NCI-H774 (cell line): ENCODE results near the gene MTRR.

ENCODE experiments used
- DNase-seq: peaks from one replicate; lab custom pipeline; 2025; lab: John Stamatoyannopoulos, UW

MTRR gene

GRCh38 chr5:7868773-7869473 lies at the start of gene MTRR, which contains the start of gene FASTKD3:
Gene MTRR (plus strand): TSS chr5:7869148. CDS start chr5:7870795, 1,647 bp downstream.
Gene FASTKD3 (minus strand): TSS chr5:7869031. CDS start chr5:7868083, 948 bp downstream.
- DNase-seq = peak; percentile 97

DNA sequence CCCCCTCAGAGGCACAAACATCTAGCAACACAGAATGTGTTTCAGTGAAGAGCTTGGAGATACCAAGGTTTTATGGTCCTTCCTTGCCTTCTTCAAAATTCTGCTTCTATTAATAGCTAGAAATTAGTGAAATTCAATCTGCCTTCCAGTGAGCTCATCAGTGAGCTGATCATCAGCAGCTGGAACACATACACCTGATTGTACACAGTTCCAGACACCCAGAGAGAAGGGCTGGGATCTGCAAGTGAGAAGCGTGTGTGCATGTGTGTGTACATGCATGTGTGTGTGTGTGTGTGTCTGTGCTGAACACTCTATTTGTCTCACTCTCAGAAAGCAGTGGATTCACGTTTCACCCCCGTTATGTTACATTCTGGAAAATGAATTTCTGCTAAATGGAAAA lies 46.5 kb upstream of the MTRR start:
- DNase-seq = no peak

DNA sequence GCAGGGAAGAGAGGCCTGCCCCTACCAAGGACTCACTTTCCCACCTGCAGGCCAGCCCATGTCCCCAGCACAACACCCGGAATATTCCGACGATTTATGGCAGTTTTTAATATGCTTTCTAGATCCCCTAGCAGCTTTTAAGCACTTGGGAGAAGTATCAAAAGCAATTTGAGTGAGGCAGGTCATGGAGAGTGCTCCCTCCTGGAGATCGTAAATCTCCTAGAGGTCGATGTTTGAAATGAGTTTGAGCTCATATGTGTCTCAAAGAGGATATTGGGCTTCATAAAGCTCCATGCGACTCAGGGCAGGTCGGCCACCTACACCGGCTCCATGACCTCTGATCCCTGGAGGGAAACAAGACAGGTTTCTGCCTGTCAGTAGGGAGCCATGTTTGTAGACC lies 45.4 kb upstream of the MTRR start:
- no peak for DNase-seq

DNA sequence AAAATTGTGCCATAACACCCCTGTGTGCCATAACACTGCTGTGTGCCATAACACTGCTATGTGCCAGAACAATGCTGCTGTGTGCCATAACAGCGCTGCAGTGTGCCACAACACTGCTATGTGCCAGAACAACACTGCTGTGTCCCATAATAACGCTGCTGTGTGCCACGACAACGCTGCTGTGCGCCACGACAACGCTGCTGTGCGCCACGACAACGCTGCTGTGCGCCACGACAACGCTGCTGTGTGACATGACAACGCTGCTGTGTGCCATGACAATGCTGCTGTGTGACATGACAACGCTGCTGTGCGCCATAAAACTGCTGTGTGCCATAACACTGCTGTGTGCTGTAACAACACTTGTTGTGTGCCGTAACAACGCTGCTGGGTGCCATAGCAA lies 44.0 kb upstream of the MTRR start:
- no peak for DNase-seq

- no peak for DNase-seq
Measured at GRCh38 chr5:7825630-7826029, 43.3 kb upstream of the MTRR start.

DNA sequence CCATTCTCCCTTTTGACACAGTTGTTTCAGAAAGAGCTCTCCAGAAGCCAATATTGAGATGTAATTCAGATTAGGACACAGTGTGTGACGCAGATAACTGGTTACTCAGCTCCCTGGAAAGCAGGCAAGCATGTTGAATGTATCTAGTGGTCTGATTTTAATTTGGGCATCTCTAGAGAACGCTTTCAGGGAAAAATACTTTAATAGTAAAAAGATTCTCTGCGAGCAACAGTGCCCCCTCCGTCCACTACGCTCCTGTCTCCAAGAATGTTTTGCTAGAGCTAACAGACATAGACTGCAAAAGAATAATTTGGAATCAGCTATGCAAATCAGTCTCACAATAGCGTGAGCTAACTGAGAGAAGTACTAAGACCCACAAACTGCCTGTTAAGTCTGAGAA lies 41.3 kb upstream of the MTRR start:
- DNase-seq = no peak

GRCh38 chr5:7828269-7828668 lies 40.7 kb upstream of the MTRR start:
- peak; percentile 49 for DNase-seq

DNA sequence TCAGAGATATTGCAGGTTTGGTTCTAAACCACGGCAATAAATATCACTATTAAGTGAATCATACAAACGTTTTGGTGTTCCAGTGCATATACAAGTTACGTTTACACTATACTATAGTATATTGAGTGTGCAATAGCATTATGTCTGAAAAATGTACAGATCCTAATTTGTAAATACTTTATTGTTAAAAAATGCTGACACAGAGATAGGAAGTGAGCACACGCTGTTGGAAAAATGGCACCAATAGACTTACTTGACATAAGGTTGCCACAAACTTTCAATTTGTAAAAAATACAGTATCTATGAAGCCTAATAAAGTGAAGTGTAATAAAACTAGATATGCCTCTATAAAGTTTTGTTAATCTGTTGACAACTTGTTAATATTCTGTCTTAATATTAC lies 34.0 kb upstream of the MTRR start:
- DNase-seq = no peak

DNA sequence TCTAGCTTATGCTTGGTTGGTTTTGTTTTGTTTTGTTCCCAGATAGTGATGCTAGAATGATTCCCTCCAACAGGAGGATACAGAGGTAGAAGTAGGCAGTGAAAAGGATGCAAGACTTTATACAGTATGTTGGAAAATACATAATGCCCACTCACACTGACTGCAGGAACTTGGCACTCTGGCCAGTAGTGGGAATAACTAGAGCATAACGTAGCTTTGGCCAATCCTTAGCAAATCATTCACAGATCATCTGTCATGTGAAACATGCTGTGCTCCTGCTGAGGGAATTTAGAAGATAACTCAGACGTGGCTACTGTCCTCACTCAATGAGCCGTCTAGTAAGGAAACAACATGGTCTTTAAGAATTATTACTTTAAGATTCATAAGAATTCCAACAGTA lies 31.5 kb upstream of the MTRR start:
- DNase-seq = no peak

DNA sequence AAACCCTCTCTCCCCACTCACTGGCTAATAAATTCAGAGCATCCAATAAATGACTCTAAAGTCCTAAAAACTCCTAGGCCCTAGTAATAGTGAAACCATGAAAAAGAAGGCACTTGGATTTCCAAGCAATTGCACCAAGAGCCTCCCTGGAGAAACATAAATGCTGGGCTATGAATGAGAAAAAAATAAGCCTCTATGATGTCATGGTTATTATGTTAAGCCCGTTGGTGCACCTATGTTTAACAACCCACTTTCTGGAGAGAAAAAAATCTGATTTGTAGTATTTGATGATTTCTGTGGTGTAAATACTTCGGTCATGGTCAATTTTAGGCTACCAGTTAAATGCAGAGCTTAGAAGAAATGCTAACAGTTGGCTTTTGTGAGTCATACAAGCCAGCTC lies 26.4 kb upstream of the MTRR start:
- no peak for DNase-seq

DNA sequence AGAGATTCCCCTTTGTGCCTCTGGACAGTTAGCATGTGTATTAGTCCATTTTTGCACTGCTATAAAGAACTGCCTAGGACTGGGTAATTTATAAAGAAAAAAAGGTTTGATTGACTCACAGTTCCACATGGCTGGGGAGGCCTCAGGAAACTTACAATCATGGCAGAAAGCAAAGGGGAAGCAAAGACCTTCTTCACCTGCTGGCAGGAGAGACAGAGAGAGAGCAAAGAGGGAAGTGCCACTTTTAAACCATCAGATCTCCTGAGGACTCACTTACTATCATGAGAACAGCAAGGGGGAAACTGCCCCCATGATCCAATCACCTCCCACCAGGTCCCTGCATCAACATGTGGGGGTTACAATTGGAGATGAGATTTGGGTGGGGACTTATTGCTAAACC lies 24.0 kb upstream of the MTRR start:
- no peak for DNase-seq

GRCh38 chr5:7845557-7845956 lies 23.4 kb upstream of the MTRR start:
- DNase-seq = no peak

DNA sequence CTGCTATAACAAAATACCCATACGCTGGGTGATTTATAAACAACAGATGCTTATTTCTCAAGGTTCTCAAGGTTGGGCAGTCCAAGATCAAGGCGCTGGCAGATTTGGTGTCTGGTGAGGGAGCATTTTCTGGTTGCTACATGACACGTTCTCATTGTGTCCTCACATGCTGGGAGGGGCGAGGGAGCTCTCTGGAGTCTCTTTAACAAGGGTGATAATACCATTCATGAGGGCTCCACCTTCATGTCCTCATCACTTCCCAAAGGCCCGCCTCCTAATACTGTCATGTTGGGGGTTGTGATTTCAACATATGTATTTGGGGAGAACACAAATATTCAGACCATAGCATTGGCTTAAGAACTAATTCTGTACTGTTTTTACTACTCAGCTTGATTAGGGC lies 22.6 kb upstream of the MTRR start:
- no peak for DNase-seq

DNA sequence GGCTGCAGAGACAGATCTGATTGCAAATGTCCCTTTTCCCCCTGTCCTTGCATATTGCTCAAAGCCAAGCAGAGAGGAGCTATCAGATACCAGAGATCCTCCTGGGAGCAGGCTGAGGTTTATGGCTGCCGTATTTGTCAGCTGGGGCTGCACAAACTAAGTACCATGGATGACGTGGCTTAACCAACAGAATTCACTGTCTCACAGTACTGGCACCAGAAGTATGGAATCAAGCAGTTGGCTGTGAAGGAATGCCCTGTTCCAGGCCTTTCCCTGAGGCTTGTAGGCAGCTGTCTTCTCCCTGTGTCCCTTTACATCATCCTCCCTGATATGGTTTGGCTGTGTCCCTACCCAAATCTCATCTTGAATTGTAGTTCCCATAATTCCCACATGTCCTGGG lies 20.7 kb upstream of the MTRR start:
- DNase-seq = no peak

DNA sequence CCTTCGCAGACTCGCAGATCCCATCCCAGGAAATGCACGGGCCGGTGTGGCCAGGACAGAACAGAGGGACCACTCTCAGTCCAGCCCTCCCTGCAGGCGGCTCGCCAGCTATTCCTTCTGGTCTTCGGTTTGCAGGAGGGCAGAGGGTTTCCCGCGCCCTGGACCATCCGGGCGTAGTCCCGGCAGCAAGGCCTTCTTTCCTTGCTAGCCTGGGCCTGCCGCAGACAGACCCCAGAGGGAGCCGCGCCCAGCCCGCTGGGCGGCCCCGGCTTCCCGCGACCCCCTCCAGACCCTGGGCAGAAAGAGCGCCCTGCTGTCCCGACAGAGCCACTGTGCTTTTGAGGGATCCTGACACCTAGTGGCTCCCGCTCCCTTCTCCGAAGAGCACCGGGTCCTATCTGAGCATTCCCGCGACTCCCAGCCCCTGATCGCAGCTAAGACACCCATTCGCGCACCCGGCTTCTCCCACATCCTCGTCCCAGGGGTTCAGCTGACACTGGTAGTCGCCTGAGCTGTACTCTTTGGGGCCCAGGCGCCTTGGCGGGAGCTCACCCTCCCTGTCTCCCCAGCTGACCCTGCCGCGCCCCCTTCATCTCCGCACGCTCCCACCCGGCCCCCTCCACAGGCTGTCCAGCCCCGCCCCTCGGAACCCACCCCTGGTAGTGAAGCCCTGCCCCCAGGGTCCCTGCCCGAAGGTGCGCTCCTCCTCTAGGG lies 19.1 kb upstream of the MTRR start:
- peak; percentile 7 for DNase-seq

DNA sequence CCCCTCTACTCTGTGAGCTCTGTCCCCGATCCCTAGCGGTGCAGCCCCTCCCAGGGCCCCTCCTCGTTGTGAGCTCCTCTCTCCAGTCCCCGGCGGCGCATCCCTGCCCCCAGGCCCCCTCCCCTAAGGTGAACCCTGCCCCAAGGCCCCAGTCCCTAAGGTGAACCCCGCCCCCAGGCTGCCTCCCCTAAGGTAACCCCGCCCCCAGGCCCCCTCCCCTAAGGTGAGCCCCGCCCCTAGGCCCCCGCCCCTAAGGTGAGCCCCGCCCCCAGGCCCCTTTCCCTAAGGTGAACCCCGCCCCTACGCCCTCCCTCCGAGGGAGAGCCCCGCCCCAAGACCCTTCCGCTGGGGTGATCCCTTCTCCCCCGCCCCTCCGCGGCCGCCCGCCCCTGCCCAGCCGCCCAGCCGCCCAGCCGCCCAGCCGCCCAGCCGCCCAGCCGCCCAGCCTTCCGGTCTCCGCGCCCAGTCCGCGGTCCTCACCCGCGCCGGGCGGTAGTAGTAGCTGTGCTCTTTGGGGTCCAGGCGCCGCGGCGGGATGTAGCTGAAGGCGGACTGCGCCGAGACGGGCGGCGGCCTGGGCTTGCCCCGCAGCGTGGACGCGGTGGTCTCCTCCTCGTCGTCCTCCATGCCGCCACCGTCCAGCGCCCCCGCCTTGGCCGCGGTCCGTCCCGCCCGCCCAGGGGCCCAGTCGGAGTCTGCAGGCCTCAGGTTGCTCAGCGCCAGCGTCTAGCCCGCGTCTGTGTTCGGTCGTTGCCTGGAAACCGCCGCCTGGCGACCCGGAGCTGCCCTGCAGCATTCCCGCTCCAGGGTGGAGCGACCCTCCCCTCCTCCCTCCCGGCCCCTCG lies 18.3 kb upstream of the MTRR start, which contains the start of gene CFAP90:
TSS of gene CFAP90 (minus strand) at position 739 of the 845 bp plus-strand sequence. CDS start at position 627, 112 bp downstream.
- peak; percentile 63 for DNase-seq

DNA sequence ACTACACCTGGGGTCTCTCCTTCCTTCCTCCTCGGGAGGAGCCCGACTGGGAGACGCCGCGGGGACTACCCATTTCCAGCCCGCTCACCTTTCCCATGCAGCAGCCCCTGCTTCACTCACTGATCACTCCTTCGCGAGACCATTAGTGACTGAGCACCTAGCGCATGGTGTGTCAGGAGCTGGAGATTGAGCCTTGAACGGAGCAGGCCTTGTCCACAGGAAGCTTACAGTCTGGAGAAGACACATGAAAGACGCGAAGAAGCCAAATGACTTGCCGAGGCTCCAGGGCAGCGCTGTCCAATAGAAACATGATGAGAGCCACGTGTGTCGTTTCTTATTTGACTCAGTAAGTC lies 17.7 kb upstream of the MTRR start:
- DNase-seq = peak; percentile 41

DNA sequence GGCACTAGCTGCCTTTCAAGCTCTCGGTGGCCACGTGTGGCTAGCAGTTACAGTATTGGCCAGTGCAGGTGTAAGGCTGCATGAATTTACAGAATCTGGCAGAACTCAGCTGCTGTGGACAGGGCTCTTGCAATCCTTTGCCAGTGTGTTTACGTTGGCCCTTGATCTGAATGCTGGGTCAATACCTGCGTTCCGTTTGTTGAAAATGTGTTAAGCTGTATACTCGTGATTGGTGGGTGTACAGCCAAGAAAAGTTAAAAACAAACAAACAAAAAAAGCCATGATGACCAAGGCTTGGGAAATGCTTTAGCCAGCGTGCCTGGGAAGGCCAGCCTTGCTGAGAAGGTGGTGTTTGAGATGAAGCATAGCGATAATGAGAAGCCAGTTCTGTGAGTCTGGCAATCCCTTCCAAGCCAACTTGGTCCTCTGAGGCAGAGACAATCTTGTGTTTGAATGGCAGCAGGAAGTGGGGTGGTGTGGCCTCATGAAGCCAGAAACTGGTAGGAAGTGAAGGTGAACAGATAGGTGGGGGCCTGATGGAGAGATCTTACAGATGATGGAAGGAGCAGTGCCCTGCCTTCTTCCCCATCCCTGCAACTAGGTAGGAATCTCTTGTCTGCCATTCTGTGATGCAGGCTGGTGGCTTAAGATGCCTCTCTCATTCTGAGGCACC lies 17.2 kb upstream of the MTRR start:
- peak; percentile 38 for DNase-seq

GRCh38 chr5:7852542-7852941 lies 16.4 kb upstream of the MTRR start:
- no peak for DNase-seq

DNA sequence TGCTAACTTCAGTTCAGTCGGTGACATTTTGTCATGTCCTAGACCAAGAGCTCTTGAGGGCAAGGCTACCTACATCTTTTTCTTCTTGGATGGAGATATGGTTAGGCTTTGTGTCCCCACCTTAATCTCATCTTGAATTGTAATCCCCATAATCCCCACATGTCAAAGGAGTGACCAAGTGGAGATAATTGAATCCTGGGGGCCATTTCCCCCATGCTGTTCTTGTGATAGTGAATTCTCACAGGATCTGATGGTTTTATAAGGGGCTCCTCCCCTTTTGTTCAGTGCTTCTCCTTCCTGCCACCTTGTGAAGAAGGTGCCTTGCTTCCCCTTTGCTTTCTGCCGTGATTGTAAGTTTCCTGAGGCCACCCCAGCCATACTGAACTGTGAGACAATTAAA lies 16.0 kb upstream of the MTRR start:
- no peak for DNase-seq

DNA sequence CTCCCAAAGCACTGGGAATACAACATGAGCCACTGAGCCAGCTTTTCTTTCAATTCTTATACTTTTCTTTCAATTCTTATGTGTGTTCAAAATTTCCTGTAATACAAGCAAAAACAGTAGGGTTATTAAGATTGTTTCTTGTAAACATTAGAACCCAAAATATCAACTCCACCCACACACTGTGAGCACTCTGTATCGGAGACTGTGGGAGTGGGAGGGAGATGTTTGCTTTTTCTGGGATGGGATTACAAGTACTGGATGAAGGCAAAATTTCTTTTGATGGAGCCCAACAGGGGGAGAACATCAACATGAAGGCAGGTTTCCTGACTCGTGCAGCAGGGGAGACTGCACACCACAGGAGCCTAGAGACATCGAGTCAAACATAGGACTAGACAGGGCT lies 13.3 kb upstream of the MTRR start:
- no peak for DNase-seq

GRCh38 chr5:7856855-7857254 lies 12.1 kb upstream of the MTRR start:
- DNase-seq = peak; percentile 60
